Panc1 (cell line): ENCODE data around the gene IFNA17.

ENCODE experiments used
- CTCF ChIP-seq: fragments of 450-650 bp; IDR thresholded peaks from 2 replicates; pipeline ENCODE4 v1.5.1; 2017; ENCODE audit warnings: mild to moderate bottlenecking
- POLR2AphosphoS5 ChIP-seq: IDR thresholded peaks from 2 replicates; pipeline ENCODE4 v1.6.1; 2012; ENCODE audit warnings: mild to moderate bottlenecking, low read depth, low read length, moderate library complexity
- SIN3A ChIP-seq: IDR thresholded peaks from 2 replicates; pipeline ENCODE4 v1.6.1; 2012; ENCODE audit warnings: low read depth, mild to moderate bottlenecking, low read length, moderate library complexity, borderline replicate concordance; ENCODE audit not compliant: insufficient read depth
- TF ChIP-seq, protein P1 (sequence below), 2 experiments: IDR thresholded peaks; 2 replicates each; pipeline ENCODE4 v1.6.1; 2011 to 2012; ENCODE audit warnings: low read depth in 2 of 2, control low read depth in 1 of 2, low read length in 1 of 2, mild to moderate bottlenecking in 1 of 2, moderate library complexity in 1 of 2; ENCODE audit not compliant: insufficient read depth in 1 of 2

DNA sequence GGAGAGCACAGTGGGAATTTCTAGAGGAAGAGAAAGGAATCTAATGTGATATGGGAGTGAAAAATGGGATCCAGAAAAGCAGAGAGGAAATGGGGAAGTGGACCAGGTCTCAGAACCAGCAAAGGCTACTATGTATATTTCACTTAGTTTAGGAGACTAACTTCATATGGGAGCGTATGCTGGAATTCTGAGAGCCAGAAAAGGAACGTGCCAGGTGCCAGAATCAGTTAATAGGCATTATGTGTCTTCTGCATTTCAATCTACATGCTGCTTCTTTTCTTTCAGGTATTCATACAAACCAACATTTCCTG lies 40.3 kb upstream of the IFNA17 start:
- TF ChIP-seq, protein P1, sequence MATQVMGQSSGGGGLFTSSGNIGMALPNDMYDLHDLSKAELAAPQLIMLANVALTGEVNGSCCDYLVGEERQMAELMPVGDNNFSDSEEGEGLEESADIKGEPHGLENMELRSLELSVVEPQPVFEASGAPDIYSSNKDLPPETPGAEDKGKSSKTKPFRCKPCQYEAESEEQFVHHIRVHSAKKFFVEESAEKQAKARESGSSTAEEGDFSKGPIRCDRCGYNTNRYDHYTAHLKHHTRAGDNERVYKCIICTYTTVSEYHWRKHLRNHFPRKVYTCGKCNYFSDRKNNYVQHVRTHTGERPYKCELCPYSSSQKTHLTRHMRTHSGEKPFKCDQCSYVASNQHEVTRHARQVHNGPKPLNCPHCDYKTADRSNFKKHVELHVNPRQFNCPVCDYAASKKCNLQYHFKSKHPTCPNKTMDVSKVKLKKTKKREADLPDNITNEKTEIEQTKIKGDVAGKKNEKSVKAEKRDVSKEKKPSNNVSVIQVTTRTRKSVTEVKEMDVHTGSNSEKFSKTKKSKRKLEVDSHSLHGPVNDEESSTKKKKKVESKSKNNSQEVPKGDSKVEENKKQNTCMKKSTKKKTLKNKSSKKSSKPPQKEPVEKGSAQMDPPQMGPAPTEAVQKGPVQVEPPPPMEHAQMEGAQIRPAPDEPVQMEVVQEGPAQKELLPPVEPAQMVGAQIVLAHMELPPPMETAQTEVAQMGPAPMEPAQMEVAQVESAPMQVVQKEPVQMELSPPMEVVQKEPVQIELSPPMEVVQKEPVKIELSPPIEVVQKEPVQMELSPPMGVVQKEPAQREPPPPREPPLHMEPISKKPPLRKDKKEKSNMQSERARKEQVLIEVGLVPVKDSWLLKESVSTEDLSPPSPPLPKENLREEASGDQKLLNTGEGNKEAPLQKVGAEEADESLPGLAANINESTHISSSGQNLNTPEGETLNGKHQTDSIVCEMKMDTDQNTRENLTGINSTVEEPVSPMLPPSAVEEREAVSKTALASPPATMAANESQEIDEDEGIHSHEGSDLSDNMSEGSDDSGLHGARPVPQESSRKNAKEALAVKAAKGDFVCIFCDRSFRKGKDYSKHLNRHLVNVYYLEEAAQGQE (IDR thresholded peaks at IDR 0.05; ENCODE audit: insufficient read depth in 1 of 2, low read depth in 2 of 2, low read length in 1 of 2): no peak
- TF ChIP-seq CTCF: no peak
- TF ChIP-seq SIN3A: no peak
- no peak for TF ChIP-seq POLR2AphosphoS5
